Parathyroid adenoma (tissue), 2 donors: ENCODE results near the gene NNT.

Source experiments
- H2AFZ ChIP-seq: fragments of 300-600 bp; sonication (generic); one replicate; pipeline ENCODE4 v1.7.0; 2017; ENCODE audit warnings: antibody characterized with exemption, mild to moderate bottlenecking
- H3K27ac ChIP-seq: fragments of 300-600 bp; sonication (generic); one replicate; pipeline ENCODE4 v1.7.0; 2017
- H3K27me3 ChIP-seq: fragments of 300-600 bp; sonication (generic); one replicate; pipeline ENCODE4 v1.7.0; 2017; ENCODE audit warnings: low read length; ENCODE audit not compliant: control insufficient read depth, insufficient read depth
- H3K36me3 ChIP-seq: fragments of 300-600 bp; sonication (generic); one replicate; pipeline ENCODE4 v1.7.0; 2017; ENCODE audit warnings: low read length; ENCODE audit not compliant: control insufficient read depth, insufficient read depth
- H3K4me1 ChIP-seq: fragments of 300-600 bp; sonication (generic); one replicate; pipeline ENCODE4 v1.7.0; 2017; ENCODE audit warnings: control low read depth
- H3K4me2 ChIP-seq: fragments of 300-600 bp; sonication (generic); one replicate; pipeline ENCODE4 v1.7.0; 2017; ENCODE audit warnings: low read length
- H3K4me3 ChIP-seq: fragments of 300-600 bp; sonication (generic); one replicate; pipeline ENCODE4 v1.7.0; 2017; ENCODE audit warnings: low read depth, low read length
- H3K79me2 ChIP-seq: fragments of 300-600 bp; sonication (generic); one replicate; pipeline ENCODE4 v1.7.0; 2017; ENCODE audit warnings: control low read depth
- H3K9ac ChIP-seq: fragments of 300-600 bp; sonication (generic); one replicate; pipeline ENCODE4 v1.7.0; 2017; ENCODE audit warnings: mild to moderate bottlenecking
- H3K9me3 ChIP-seq: fragments of 300-600 bp; sonication (generic); one replicate; pipeline ENCODE4 v1.7.0; 2017; ENCODE audit warnings: low read length; ENCODE audit not compliant: control insufficient read depth
- TF ChIP-seq, protein P1 (sequence below): fragments of 300-600 bp; sonication (generic); IDR thresholded peaks from one replicate; pipeline ENCODE4 v1.7.0; 2017; ENCODE audit warnings: antibody characterized with exemption, mild to moderate bottlenecking
- donor health status: primary hyperparathyroidism.

The NNT gene

DNA sequence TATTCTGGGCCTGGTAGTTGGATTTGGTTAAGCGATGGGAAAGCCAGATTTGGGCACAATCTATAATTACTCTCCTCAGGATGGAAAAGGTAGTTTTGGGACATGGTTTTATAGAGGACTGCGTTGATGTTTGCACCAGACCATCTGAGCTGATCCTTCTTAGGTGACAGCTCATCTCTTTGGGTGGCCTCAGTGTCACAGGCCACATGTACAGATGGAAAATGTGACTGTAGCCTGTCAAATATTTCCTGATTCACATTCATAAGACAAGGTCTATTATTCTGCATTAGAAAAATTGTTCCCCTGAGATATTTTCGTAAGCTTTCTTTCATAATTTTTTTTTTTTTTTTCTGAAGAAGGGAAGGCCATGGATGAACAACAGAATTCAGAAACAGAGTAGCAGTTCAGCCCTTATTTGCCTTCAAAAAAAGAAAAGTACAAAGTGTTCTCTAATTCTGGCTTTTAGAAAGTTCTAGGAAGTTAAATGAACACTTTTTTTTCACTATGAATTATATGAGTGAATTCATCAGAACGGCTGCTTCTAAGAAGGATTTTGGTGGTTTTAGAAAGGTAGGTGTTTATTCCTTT, 81.0 kb downstream of the NNT start:
- no peak overlapping the region for H3K9ac ChIP-seq
- H3K9me3 ChIP-seq = no peaks in the 10 kb centered on the region
- no peak overlapping the region for H3K4me2 ChIP-seq
- peaks cover 2% of the 10 kb centered on the region for H3K79me2 ChIP-seq
- no peak overlapping the region for H3K4me3 ChIP-seq
- H3K4me1 ChIP-seq = no peaks in the 10 kb centered on the region
- H3K27me3 ChIP-seq = no peaks in the 10 kb centered on the region
- H3K36me3 ChIP-seq = no peaks in the 10 kb centered on the region
- TF ChIP-seq, protein P1, sequence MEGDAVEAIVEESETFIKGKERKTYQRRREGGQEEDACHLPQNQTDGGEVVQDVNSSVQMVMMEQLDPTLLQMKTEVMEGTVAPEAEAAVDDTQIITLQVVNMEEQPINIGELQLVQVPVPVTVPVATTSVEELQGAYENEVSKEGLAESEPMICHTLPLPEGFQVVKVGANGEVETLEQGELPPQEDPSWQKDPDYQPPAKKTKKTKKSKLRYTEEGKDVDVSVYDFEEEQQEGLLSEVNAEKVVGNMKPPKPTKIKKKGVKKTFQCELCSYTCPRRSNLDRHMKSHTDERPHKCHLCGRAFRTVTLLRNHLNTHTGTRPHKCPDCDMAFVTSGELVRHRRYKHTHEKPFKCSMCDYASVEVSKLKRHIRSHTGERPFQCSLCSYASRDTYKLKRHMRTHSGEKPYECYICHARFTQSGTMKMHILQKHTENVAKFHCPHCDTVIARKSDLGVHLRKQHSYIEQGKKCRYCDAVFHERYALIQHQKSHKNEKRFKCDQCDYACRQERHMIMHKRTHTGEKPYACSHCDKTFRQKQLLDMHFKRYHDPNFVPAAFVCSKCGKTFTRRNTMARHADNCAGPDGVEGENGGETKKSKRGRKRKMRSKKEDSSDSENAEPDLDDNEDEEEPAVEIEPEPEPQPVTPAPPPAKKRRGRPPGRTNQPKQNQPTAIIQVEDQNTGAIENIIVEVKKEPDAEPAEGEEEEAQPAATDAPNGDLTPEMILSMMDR = no peak
- H3K27ac ChIP-seq = no peak overlapping the region
- no peak overlapping the region for H2AFZ ChIP-seq

DNA sequence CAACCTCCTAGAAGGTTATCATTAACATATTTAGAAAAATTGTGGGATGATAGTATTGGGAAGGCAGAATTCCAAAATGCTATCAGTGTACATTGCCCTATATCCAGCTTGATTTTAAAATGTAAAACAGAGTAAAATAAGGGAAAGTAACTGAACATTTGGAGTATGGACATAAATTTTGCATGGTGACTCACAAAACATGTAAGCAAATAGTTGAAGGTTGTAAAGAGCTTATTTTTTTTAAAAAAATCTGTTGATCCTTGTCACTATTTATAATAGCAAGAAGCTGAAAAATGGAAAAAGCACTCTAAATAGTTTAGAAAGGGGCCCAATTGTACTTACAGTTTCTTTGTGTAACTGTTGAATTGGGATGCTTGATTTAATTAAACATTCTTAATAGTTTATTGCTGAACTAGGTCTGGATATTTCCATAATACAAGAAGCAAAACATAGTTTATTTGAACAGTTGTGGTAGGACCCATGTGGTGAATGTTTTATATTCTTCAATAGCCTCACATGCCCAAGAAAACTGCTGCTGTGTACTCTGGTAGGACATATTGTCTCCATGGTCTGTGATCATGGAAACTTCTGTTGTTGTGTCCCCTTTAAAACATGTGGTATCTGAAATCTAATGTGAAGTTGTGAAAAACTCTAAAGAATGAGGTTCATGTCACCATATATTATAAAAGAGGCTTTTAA, 82.4 kb downstream of the NNT start:
- Histone ChIP-seq H3K27me3 (no peaks in the 10 kb centered on the region), H3K27ac (no peak overlapping the region), H3K4me3 (no peak overlapping the region), H3K4me2 (no peak overlapping the region), H3K79me2 (peaks cover 7% of the 10 kb centered on the region), H3K9me3 (no peaks in the 10 kb centered on the region), H3K4me1 (no peaks in the 10 kb centered on the region), H3K9ac (no peak overlapping the region), H3K36me3 (no peaks in the 10 kb centered on the region), H2AFZ (no peak overlapping the region)
- TF ChIP-seq, protein P1 = no peak

DNA sequence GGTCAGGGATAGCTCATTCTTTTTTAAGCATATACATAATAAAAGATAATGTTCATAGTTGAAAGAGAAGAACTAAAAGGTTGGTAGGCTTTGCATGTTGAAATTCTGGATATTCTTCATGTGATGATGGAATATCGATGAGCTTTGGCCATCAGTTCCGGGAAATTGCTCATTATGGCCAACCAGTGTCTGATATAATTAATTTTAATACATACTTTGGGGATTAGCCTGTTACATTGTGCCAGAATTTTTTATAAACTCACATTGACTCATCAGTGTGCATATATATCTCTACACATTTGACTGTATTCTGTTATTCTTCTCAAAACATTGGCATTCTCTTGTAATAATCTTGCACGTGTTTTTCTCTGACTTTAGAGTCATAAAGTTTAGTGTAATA, 84.3 kb downstream of the NNT start:
- H3K9me3 ChIP-seq = no peaks in the 10 kb centered on the region
- peaks cover 7% of the 10 kb centered on the region for H3K79me2 ChIP-seq
- H3K27me3 ChIP-seq = no peaks in the 10 kb centered on the region
- H3K4me2 ChIP-seq = no peak overlapping the region
- H3K4me3 ChIP-seq = no peak overlapping the region
- H3K4me1 ChIP-seq = no peaks in the 10 kb centered on the region
- H3K36me3 ChIP-seq = no peaks in the 10 kb centered on the region
- no peak overlapping the region for H3K9ac ChIP-seq
- TF ChIP-seq, protein P1 = no peak
- no peak overlapping the region for H2AFZ ChIP-seq
- H3K27ac ChIP-seq = no peak overlapping the region

DNA sequence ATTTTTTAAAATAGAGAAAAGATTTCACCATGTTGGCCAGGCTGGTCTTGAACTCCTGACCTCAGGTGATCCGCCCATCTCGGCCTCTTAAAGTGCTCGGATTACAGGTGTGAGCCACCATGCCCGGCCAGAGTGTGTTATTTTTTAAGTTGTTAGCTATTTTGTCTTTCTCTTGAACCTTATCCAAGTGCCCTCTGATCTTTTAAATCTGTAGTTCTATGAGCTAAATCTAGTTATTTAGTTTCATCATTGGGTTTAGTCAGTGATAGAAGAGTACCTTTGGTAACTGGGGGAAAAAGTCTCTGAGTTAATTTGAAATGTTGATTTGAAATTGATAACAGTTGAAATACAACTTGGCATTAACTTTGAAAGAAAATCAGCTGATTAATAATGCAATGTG, 88.3 kb downstream of the NNT start:
- Histone ChIP-seq H3K4me3 (no peak overlapping the region), H3K9ac (no peak overlapping the region), H2AFZ (no peak overlapping the region), H3K9me3 (no peaks in the 10 kb centered on the region), H3K27me3 (no peaks in the 10 kb centered on the region), H3K4me2 (no peak overlapping the region), H3K27ac (no peak overlapping the region), H3K36me3 (no peaks in the 10 kb centered on the region), H3K4me1 (no peaks in the 10 kb centered on the region), H3K79me2 (peaks cover 7% of the 10 kb centered on the region)
- TF ChIP-seq, protein P1 = no peak

DNA sequence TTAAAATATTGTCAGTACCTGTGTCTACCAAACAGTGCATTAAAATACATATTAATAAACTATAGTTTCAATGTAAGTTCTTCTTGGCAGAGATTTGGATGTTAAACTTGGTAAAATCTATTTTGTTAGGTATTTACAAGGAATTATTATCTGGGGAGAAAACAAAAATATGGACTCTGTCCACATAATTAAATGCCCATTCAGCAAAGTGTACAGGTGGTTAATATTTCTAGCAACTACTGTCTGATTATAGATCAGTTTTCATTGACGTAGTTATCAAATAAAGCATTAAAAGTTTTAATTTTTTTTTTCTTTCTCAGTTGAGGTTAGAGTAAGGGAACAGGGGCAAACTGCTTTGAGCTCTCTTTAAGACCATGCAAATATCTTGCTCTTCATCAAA, 88.9 kb downstream of the NNT start:
- no peaks in the 10 kb centered on the region for H3K36me3 ChIP-seq
- no peaks in the 10 kb centered on the region for H3K9me3 ChIP-seq
- no peak overlapping the region for H3K4me2 ChIP-seq
- TF ChIP-seq, protein P1 = no peak
- H3K27ac ChIP-seq = no peak overlapping the region
- no peak overlapping the region for H3K9ac ChIP-seq
- no peak overlapping the region for H2AFZ ChIP-seq
- H3K4me3 ChIP-seq = no peak overlapping the region
- peaks cover 4% of the 10 kb centered on the region for H3K79me2 ChIP-seq
- no peaks in the 10 kb centered on the region for H3K27me3 ChIP-seq
- no peaks in the 10 kb centered on the region for H3K4me1 ChIP-seq
